GM23248 (cell line): Measurements from ENCODE around the gene PHF21A. TPM values are rescaled to one million over a fixed set of nuclear protein-coding genes. Genes with fewer than 3 reads are reported as not detected.

ENCODE experiments used
- DNase-seq: peaks from one replicate; pipeline ENCODE4 v3.0.0-alpha.2; 2015
- H2AFZ ChIP-seq: fragments of 200-600 bp; sonication (generic); 2 replicates; pipeline ENCODE4 v1.6.1; 2016; ENCODE audit warnings: antibody characterized with exemption
- H3F3A ChIP-seq: fragments of 200-600 bp; sonication (generic); 2 replicates; pipeline ENCODE4 v1.6.1; 2016; ENCODE audit warnings: mild to moderate bottlenecking, antibody characterized with exemption, mixed run types; ENCODE audit not compliant: insufficient read depth
- H3K27ac ChIP-seq: fragments of 200-600 bp; sonication (generic); 2 replicates; pipeline ENCODE4 v1.5.1; 2016; ENCODE audit warnings: mild to moderate bottlenecking
- H3K27me3 ChIP-seq: fragments of 200-600 bp; sonication (generic); replicated peaks from 2 replicates; pipeline ENCODE4 v1.6.1; 2016; ENCODE audit warnings: mild to moderate bottlenecking; ENCODE audit not compliant: insufficient read depth
- H3K36me3 ChIP-seq: fragments of 200-600 bp; sonication (generic); 2 replicates; pipeline ENCODE4 v1.6.1; 2016; ENCODE audit warnings: low read depth, mild to moderate bottlenecking
- H3K4me1 ChIP-seq: fragments of 200-600 bp; sonication (generic); 2 replicates; pipeline ENCODE4 v1.6.1; 2016; ENCODE audit warnings: mild to moderate bottlenecking; ENCODE audit not compliant: insufficient read depth
- H3K4me2 ChIP-seq: fragments of 200-600 bp; sonication (generic); one replicate; pipeline ENCODE4 v1.6.1; 2016; ENCODE audit warnings: mild to moderate bottlenecking; ENCODE audit not compliant: unreplicated experiment
- H3K4me3 ChIP-seq: fragments of 200-600 bp; sonication (generic); 2 replicates; pipeline ENCODE4 v1.5.1; 2016; ENCODE audit warnings: mild to moderate bottlenecking
- H3K79me2 ChIP-seq: fragments of 200-600 bp; sonication (generic); 2 replicates; pipeline ENCODE4 v1.6.1; 2016; ENCODE audit warnings: mild to moderate bottlenecking; ENCODE audit not compliant: insufficient read depth
- H3K9ac ChIP-seq: fragments of 200-600 bp; sonication (generic); 2 replicates; pipeline ENCODE4 v1.6.1; 2016; ENCODE audit warnings: mild to moderate bottlenecking
- H3K9me2 ChIP-seq: fragments of 200-600 bp; sonication (generic); 2 replicates; pipeline ENCODE4 v1.6.1; 2016; ENCODE audit warnings: mixed run types, mild to moderate bottlenecking, moderate library complexity; ENCODE audit not compliant: insufficient read depth
- H3K9me3 ChIP-seq: fragments of 200-600 bp; sonication (generic); one replicate; pipeline ENCODE4 v1.6.1; 2017; ENCODE audit warnings: low read depth
- H4K20me1 ChIP-seq: fragments of 200-600 bp; sonication (generic); 2 replicates; pipeline ENCODE4 v1.6.0; 2016; ENCODE audit not compliant: insufficient read depth
- EZH2 ChIP-seq: fragments of 200-600 bp; sonication (generic); IDR thresholded peaks from 2 replicates; pipeline ENCODE4 v1.6.1; 2018; ENCODE audit warnings: antibody characterized with exemption, mild to moderate bottlenecking; ENCODE audit not compliant: insufficient read depth, poor library complexity, severe bottlenecking
- EZH2phosphoT487 ChIP-seq: fragments of 200-600 bp; sonication (generic); IDR thresholded peaks from 2 replicates; pipeline ENCODE4 v1.6.1; 2018; ENCODE audit warnings: antibody characterized with exemption, moderate library complexity, mild to moderate bottlenecking, low read depth; ENCODE audit not compliant: insufficient read depth
- WGBS, 2 experiments: methylation state at CpG; one replicate each; pipeline ENCODE4 v1.1.6; 2015 to 2017; ENCODE audit warnings: low lambda C conversion rate in 2 of 2, low coverage in 1 of 2; ENCODE audit errors: missing lambda C conversion rate in 2 of 2; 5-methylcytosine and 5-hydroxymethylcytosine counted together
- in situ Hi-C: fragments of 300-500 bp; cut with MboI; formaldehyde crosslinking; loops from 2 replicates; pipeline ENCODE4 v1.15.0; 2020
- polyA plus RNA-seq: library from polyadenylated mRNA; unstranded; fragments of >200 nt; fragmentation: Nextera tagmentation; extraction: Ambion mirVana; gene quantifications from 2 replicates; pipeline ENCODE4 v1.2.1, GENCODE V29; 2016
- total RNA-seq: library from RNA; depleted of rRNA; stranded (reverse); fragments of >200 nt; shearing (Covaris generic); gene quantifications from 2 replicates; pipeline ENCODE4 v1.2.3, GENCODE V29; 2014; rRNA removed

PHF21A gene
- total RNA-seq, result 11.2 and 11.8 TPM in 2 replicates
- 17.0 and 22.3 TPM in 2 replicates for polyA plus RNA-seq

- Histone ChIP-seq H3K4me2 (peak within 1 kb of the TSS; percentile 87), H3K27ac (peak within 1 kb of the TSS; percentile 83), H3K9ac (peak within 1 kb of the TSS; percentile 85), H3K4me3 (peak within 1 kb of the TSS; percentile 81), H3F3A (peaks cover 16% of the 10 kb centered on the region), H3K36me3 (no peaks in the 10 kb centered on the region), H3K4me1 (peaks cover 33% of the 10 kb centered on the region), H3K79me2 (peaks cover 33% of the 10 kb centered on the region), H3K9me3 (no peaks in the 10 kb centered on the region), H3K9me2 (no peaks in the 10 kb centered on the region), H4K20me1 (no peaks in the 10 kb centered on the region), H3K27me3 (no peaks in the 10 kb centered on the region), H2AFZ (peak within 1 kb of the TSS; percentile 83)
- 1% methylated on average over 51 of the region's 52 CpGs; no CpG with 5 or more reads in 1 of the 2 experiments for WGBS, 2 experiments
- in situ Hi-C loops, result no loop called here
- DNase-seq, result peak; percentile 95
- TF ChIP-seq EZH2phosphoT487 (no peak), EZH2 (no peak)
These were observed at the start of gene PHF21A for GRCh38 chr11:46121301-46121723. TSS of gene PHF21A (minus strand) at chr11:46121454. CDS start at chr11:46084219, 37,235 bp downstream.

- Histone ChIP-seq H4K20me1 (no peaks in the 10 kb centered on the region), H2AFZ (no peak overlapping the region), H3K27ac (no peak overlapping the region), H3K9me2 (no peaks in the 10 kb centered on the region), H3K4me2 (no peak overlapping the region), H3K36me3 (no peaks in the 10 kb centered on the region), H3K9ac (no peak overlapping the region), H3K79me2 (no peaks in the 10 kb centered on the region), H3K27me3 (peaks cover 13% of the 10 kb centered on the region), H3K4me1 (no peaks in the 10 kb centered on the region), H3K9me3 (no peaks in the 10 kb centered on the region), H3K4me3 (no peak overlapping the region), H3F3A (no peaks in the 10 kb centered on the region)
- TF ChIP-seq EZH2phosphoT487, result no peak
- no peak for TF ChIP-seq EZH2
- DNase-seq, result no peak
- in situ Hi-C loops, result no loop called here
These were observed 49.5 kb upstream of the PHF21A start for GRCh38 chr11:46170797-46171196.

GRCh38 chr11:46162700-46163099 is 41.4 kb upstream of the PHF21A start:
- TF ChIP-seq EZH2, result no peak
- no peak for TF ChIP-seq EZH2phosphoT487
- Histone ChIP-seq H3K9ac (no peak overlapping the region), H3K36me3 (no peaks in the 10 kb centered on the region), H3K4me3 (no peak overlapping the region), H3K9me2 (no peaks in the 10 kb centered on the region), H4K20me1 (no peaks in the 10 kb centered on the region), H2AFZ (no peak overlapping the region), H3K79me2 (no peaks in the 10 kb centered on the region), H3K27me3 (peaks cover 33% of the 10 kb centered on the region), H3F3A (no peaks in the 10 kb centered on the region), H3K4me2 (no peak overlapping the region), H3K9me3 (no peaks in the 10 kb centered on the region), H3K4me1 (no peaks in the 10 kb centered on the region), H3K27ac (no peak overlapping the region)
- WGBS, 2 experiments, result 67 to 68% methylated on average over 5 of the region's 5 CpGs
- DNase-seq, result no peak
- in situ Hi-C loops, result no loop called here

GRCh38 chr11:46161201-46161600 is 39.9 kb upstream of the PHF21A start:
- in situ Hi-C loops, result no loop called here
- H3K9me2 ChIP-seq, result no peaks in the 10 kb centered on the region
- no peaks in the 10 kb centered on the region for H4K20me1 ChIP-seq
- H3K36me3 ChIP-seq, result no peaks in the 10 kb centered on the region
- TF ChIP-seq EZH2, result no peak
- H3K27ac ChIP-seq, result no peak overlapping the region
- peaks cover 33% of the 10 kb centered on the region for H3K27me3 ChIP-seq
- H3K4me1 ChIP-seq, result no peaks in the 10 kb centered on the region
- no peaks in the 10 kb centered on the region for H3K9me3 ChIP-seq
- no peak overlapping the region for H2AFZ ChIP-seq
- H3F3A ChIP-seq, result no peaks in the 10 kb centered on the region
- H3K9ac ChIP-seq, result no peak overlapping the region
- no peak overlapping the region for H3K4me3 ChIP-seq
- no peak overlapping the region for H3K4me2 ChIP-seq
- H3K79me2 ChIP-seq, result no peaks in the 10 kb centered on the region
- 56% methylated on average over 7 of the region's 7 CpGs for WGBS, 2 experiments
- DNase-seq, result no peak

DNA sequence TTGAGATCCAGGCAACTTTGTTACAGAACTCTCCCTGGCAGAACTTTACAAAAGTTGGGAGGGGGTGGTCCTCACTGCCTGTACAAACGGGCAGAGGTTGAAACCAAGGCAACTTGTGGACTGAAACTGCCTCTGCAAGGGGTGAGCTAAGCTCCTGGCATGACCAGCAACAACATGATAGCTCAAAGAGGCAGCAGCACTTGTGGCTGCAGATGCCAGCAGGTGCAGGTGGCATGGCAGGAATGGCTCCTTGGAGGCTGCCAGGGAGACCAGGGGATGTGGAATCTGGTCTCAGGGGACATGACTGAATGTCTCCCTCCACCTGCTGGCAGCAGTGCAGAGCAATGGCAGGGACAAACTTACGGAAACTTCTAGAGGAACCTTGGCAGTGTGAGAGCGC is 38.8 kb upstream of the PHF21A start:
- no peak for DNase-seq

More for the DNA sequence above, 38.8 kb upstream of the PHF21A start:
- Histone ChIP-seq H4K20me1 (no peaks in the 10 kb centered on the region), H3K9me2 (no peaks in the 10 kb centered on the region), H3K9ac (no peak overlapping the region), H3K9me3 (no peaks in the 10 kb centered on the region), H3K4me3 (no peak overlapping the region), H3K4me1 (no peaks in the 10 kb centered on the region), H3K4me2 (no peak overlapping the region), H3K27me3 (peaks cover 33% of the 10 kb centered on the region), H3K79me2 (no peaks in the 10 kb centered on the region), H3K36me3 (no peaks in the 10 kb centered on the region), H3F3A (no peaks in the 10 kb centered on the region), H2AFZ (no peak overlapping the region), H3K27ac (no peak overlapping the region)
- in situ Hi-C loops, result no loop called here
- TF ChIP-seq EZH2phosphoT487 (no peak), EZH2 (no peak)
- 50 to 55% methylated on average over 3 of the region's 3 CpGs for WGBS, 2 experiments
